Activated CD4-positive, alpha-beta T cell treated with anti-CD3 and anti-CD28 coated beads, Interleukin-10, Interleukin-2, amounts not matched to agents 100 ng/mL and 50 ng/mL, durations not matched to agents 16 hours and 8 hours (primary cell): ENCODE results near the gene SURF1.
"Not testable (repeated sequence)": the region's sequence is repeated elsewhere in the genome, so short reads cannot be mapped to it uniquely, and the experiment has no call there.

Experiments
- DNase-seq: peaks from one replicate; pipeline ENCODE4 v3.0.0-alpha.2; 2020

SURF1 gene

GRCh38 chr9:133341369-133342068 lies 14.8 kb downstream of the SURF1 start:
- DNase-seq = no peak

GRCh38 chr9:133340916-133341315 lies 15.4 kb downstream of the SURF1 start:
- no peak for DNase-seq

GRCh38 chr9:133340256-133340655 lies 16.0 kb downstream of the SURF1 start:
- DNase-seq = no peak

- no peak for DNase-seq
Measured at GRCh38 chr9:133339641-133340040, 16.6 kb downstream of the SURF1 start.

GRCh38 chr9:133335924-133336811 lies 20.1 kb downstream of the SURF1 start, which contains the start of gene SURF6:
Gene SURF6 (minus strand): TSS chr9:133336188. CDS start chr9:133336132, 56 bp downstream.
- peak; percentile 96 for DNase-seq

- DNase-seq = not testable (repeated sequence)
Measured at GRCh38 chr9:133334888-133335287, 21.4 kb downstream of the SURF1 start.

GRCh38 chr9:133334161-133334560 lies 22.1 kb downstream of the SURF1 start:
- no peak for DNase-seq

GRCh38 chr9:133333566-133333965 lies 22.7 kb downstream of the SURF1 start:
- DNase-seq = no peak

- no peak for DNase-seq
Measured at GRCh38 chr9:133333011-133333410, 23.3 kb downstream of the SURF1 start.

GRCh38 chr9:133332381-133332730 lies 23.9 kb downstream of the SURF1 start:
- DNase-seq = no peak

- no peak for DNase-seq
Measured at GRCh38 chr9:133331641-133332380, 24.5 kb downstream of the SURF1 start.

- no peak for DNase-seq
Measured at GRCh38 chr9:133331221-133331620, 25.1 kb downstream of the SURF1 start.

- not testable (repeated sequence) for DNase-seq
Measured at GRCh38 chr9:133329306-133330156, 26.8 kb downstream of the SURF1 start.

GRCh38 chr9:133327834-133328484 lies 28.3 kb downstream of the SURF1 start:
- DNase-seq = no peak

GRCh38 chr9:133327021-133327420 lies 29.3 kb downstream of the SURF1 start:
- DNase-seq = not testable (repeated sequence)

- no peak for DNase-seq
Measured at GRCh38 chr9:133323991-133324703, 32.1 kb downstream of the SURF1 start.

- no peak for DNase-seq
Measured at GRCh38 chr9:133323211-133323610, 33.1 kb downstream of the SURF1 start.

- no peak for DNase-seq
Measured at GRCh38 chr9:133322701-133323100, 33.6 kb downstream of the SURF1 start.

- no peak for DNase-seq
Measured at GRCh38 chr9:133321411-133321935, 34.8 kb downstream of the SURF1 start.

GRCh38 chr9:133320421-133320881 lies 35.8 kb downstream of the SURF1 start:
- DNase-seq = no peak

- DNase-seq = not testable (repeated sequence)
Measured at GRCh38 chr9:133317551-133317950, 38.7 kb downstream of the SURF1 start.
